ENCODE measurements around the gene GFRA1.

The GFRA1 gene

GRCh38 chr10:116121640-116122525 is 151.1 kb downstream of the GFRA1 start:
- no peak for DNase-seq

- no peak for DNase-seq
These were observed 152.1 kb downstream of the GFRA1 start for GRCh38 chr10:116120688-116121455.

- no peak for DNase-seq
These were observed 154.2 kb downstream of the GFRA1 start for GRCh38 chr10:116118847-116119246.

GRCh38 chr10:116115797-116116196 is 157.2 kb downstream of the GFRA1 start:
- DNase-seq, result no peak

GRCh38 chr10:116115036-116115641 is 157.9 kb downstream of the GFRA1 start:
- no peak for DNase-seq

GRCh38 chr10:116113721-116114501 is 159.1 kb downstream of the GFRA1 start:
- no peak for DNase-seq

- no peak for DNase-seq
These were observed 160.5 kb downstream of the GFRA1 start for GRCh38 chr10:116112232-116113231.

- no peak for DNase-seq
These were observed 161.4 kb downstream of the GFRA1 start for GRCh38 chr10:116111483-116112095.

GRCh38 chr10:116110736-116111135 is 162.3 kb downstream of the GFRA1 start:
- no peak for DNase-seq

GRCh38 chr10:116109881-116110280 is 163.1 kb downstream of the GFRA1 start:
- no peak for DNase-seq

- no peak for DNase-seq
These were observed 163.5 kb downstream of the GFRA1 start for GRCh38 chr10:116109481-116109880.

GRCh38 chr10:116108095-116108494 is 164.9 kb downstream of the GFRA1 start:
- DNase-seq, result no peak

- no peak for DNase-seq
These were observed 166.4 kb downstream of the GFRA1 start for GRCh38 chr10:116106611-116107010.

GRCh38 chr10:116105264-116105663 is 167.7 kb downstream of the GFRA1 start:
- DNase-seq, result no peak

GRCh38 chr10:116104210-116104932 is 168.6 kb downstream of the GFRA1 start:
- no peak for DNase-seq

GRCh38 chr10:116103668-116104067 is 169.3 kb downstream of the GFRA1 start:
- no peak for DNase-seq

GRCh38 chr10:116101616-116102315 is 171.2 kb downstream of the GFRA1 start:
- no peak for DNase-seq

- no peak for DNase-seq
These were observed 172.0 kb downstream of the GFRA1 start for GRCh38 chr10:116100984-116101383.

- DNase-seq, result no peak
These were observed 174.0 kb downstream of the GFRA1 start for GRCh38 chr10:116099023-116099420.

Data from GOT3 (cell line).